Spleen (tissue), 7 donors: ENCODE data around the gene GSTO1.

Source experiments
- CTCF ChIP-seq, 11 experiments: fragments of 200-600 bp in 7 of 11; fragments of 450-650 bp in 4 of 11; sonication (generic) in 4 of 11; IDR thresholded peaks in 8 of 11; conservative IDR thresholded peaks in 3 of 11; 1 replicate in 7 of 11; 2 replicates in 4 of 11; pipeline versions ENCODE4 v1.4.0 to v1.8.0; 2016 to 2021; ENCODE audit warnings: antibody characterized with exemption in 11 of 11, inconsistent platforms in 4 of 11, mild to moderate bottlenecking in 1 of 11
- POLR2A ChIP-seq, 3 donors: fragments of 450-650 bp; IDR thresholded peaks; one replicate each; pipeline ENCODE4 v1.5.1; 2017; ENCODE audit warnings: antibody characterized with exemption in 3 of 3, mild to moderate bottlenecking in 1 of 3
- POLR2AphosphoS5 ChIP-seq, 3 donors: sonication (generic); formaldehyde crosslinking; IDR thresholded peaks; one replicate each; pipeline ENCODE4 v1.5.1; 2017; ENCODE audit warnings: antibody characterized with exemption in 3 of 3
- donor health status: DM: no; HTN: no; CAD: no; lungs with moderate emphysema.
- donor health status: DM: no; HTN: no; CAD: no.
- donor health status: DM: no; HTN: no; CAD: no.

GRCh38 chr10:104208730-104209129 lies 46.0 kb upstream of the GSTO1 start:
- TF ChIP-seq POLR2A (IDR thresholded peaks at IDR 0.05) = no peak
- no peak for TF ChIP-seq CTCF (IDR thresholded peaks at IDR 0.05 in 8 of 11, conservative IDR thresholded peaks at IDR 0.05 in 3 of 11)
- TF ChIP-seq POLR2AphosphoS5 (IDR thresholded peaks at IDR 0.05) = no peak
